Hematopoietic multipotent progenitor cell (in vitro differentiated cells): ENCODE results near the gene ZMYM3. TPM values are rescaled to one million over a fixed set of nuclear protein-coding genes. Genes with fewer than 3 reads are reported as not detected.

Experiments
- DNase-seq, 3 donors: peaks; one replicate each; pipeline ENCODE4 v3.0.0-alpha.2; 2011 to 2015; ENCODE audit warnings: low read depth in 2 of 3, low spot score in 2 of 3
- total RNA-seq: library from RNA; depleted of rRNA; stranded (reverse); fragments of >200 nt; gene quantifications from one replicate; pipeline ENCODE4 v1.2.3, GENCODE V29; 2012

ZMYM3 gene
- total RNA-seq, 1 donor: 47.4 TPM

- DNase-seq: no peak
Observed at GRCh38 chrX:71214604-71215337, 39.2 kb downstream of the ZMYM3 start.

- no peak for DNase-seq
Observed at GRCh38 chrX:71214152-71214551, 39.8 kb downstream of the ZMYM3 start.

GRCh38 chrX:71212536-71212935 lies 41.4 kb downstream of the ZMYM3 start:
- no peak for DNase-seq

GRCh38 chrX:71210816-71211215 lies 43.1 kb downstream of the ZMYM3 start:
- no peak for DNase-seq

- no peak for DNase-seq
Observed at GRCh38 chrX:71199252-71200008, 54.5 kb downstream of the ZMYM3 start.

GRCh38 chrX:71198066-71198465 lies 55.9 kb downstream of the ZMYM3 start:
- peak in 1 of 3 donors; percentile 49 for DNase-seq

GRCh38 chrX:71195964-71196649 lies 57.8 kb downstream of the ZMYM3 start:
- peak in 1 of 3 donors; percentile 7 for DNase-seq

GRCh38 chrX:71191248-71191647 lies 62.7 kb downstream of the ZMYM3 start:
- DNase-seq: no peak

Other genes starting within 250 kb of the ZMYM3 start
- 29.6 TPM for gene SNX12, start 185.8 kb downstream of the ZMYM3 start, total RNA-seq
- gene FOXO4, start 158.3 kb downstream of the ZMYM3 start, total RNA-seq: 22.4 TPM
- gene CXorf65, start 147.4 kb downstream of the ZMYM3 start, total RNA-seq: not detected
- gene IL2RG, start 142.6 kb downstream of the ZMYM3 start, total RNA-seq: 119 TPM
- 106 TPM for gene MED12, start 135.5 kb downstream of the ZMYM3 start, total RNA-seq
- gene NLGN3, start 109.3 kb downstream of the ZMYM3 start, total RNA-seq: 1.3 TPM
- not detected for gene GJB1, start 30.9 kb downstream of the ZMYM3 start, total RNA-seq
- gene NONO, start 29.5 kb upstream of the ZMYM3 start, total RNA-seq: 340 TPM
- gene ITGB1BP2, start 47.6 kb upstream of the ZMYM3 start, total RNA-seq: 1.1 TPM
- 29.9 TPM for gene TAF1, start 112.2 kb upstream of the ZMYM3 start, total RNA-seq